Upper lobe of right lung (tissue), 1 donor: ENCODE results near the gene GSK3A. TPM values are rescaled to one million over a fixed set of nuclear protein-coding genes. Genes with fewer than 3 reads are reported as not detected.

Source experiments
- ATAC-seq: fragments of 200-7000 bp; cut with Tn5 transposase; one replicate; pipeline ENCODE4 v1.9.1; 2020; ENCODE audit warnings: mild to moderate bottlenecking, moderate library complexity
- DNase-seq: peaks from one replicate; pipeline ENCODE4 v3.0.0-alpha.2; 2020
- H3K27ac ChIP-seq: fragments of 200-600 bp; one replicate; pipeline ENCODE4 v1.8.0; 2022
- H3K27me3 ChIP-seq: fragments of 200-600 bp; one replicate; pipeline ENCODE4 v1.8.0; 2022; ENCODE audit warnings: mild to moderate bottlenecking
- H3K36me3 ChIP-seq: fragments of 200-600 bp; one replicate; pipeline ENCODE4 v1.8.0; 2022
- H3K4me1 ChIP-seq: fragments of 200-600 bp; one replicate; pipeline ENCODE4 v1.8.0; 2022
- H3K4me3 ChIP-seq: fragments of 200-600 bp; one replicate; pipeline ENCODE4 v1.8.0; 2022; ENCODE audit warnings: mild to moderate bottlenecking
- H3K9me3 ChIP-seq: fragments of 200-600 bp; one replicate; pipeline ENCODE4 v1.8.0; 2022
- intact Hi-C: fragments of 100-400 bp; cut with DNase I; formaldehyde crosslinking; loops from one replicate; pipeline ENCODE4 v1.11.0; 2022
- total RNA-seq: library from RNA; stranded (reverse); fragmentation: NEBNext Ultra II Directional; extraction: Animal tissue kit (Norgen Biotek cat#: 25700); gene quantifications from one replicate; pipeline ENCODE4 v1.2.1, GENCODE V29; 2021
- TF ChIP-seq, protein P1 (sequence below): fragments of 200-600 bp; IDR thresholded peaks from one replicate; pipeline ENCODE4 v1.8.0; 2022; ENCODE audit warnings: antibody characterized with exemption
- donor health status: DM: no; HTN: yes; CAD: no; lungs with severe emphysema.

Gene GSK3A
- total RNA-seq, 1 donor from 2014 or later, result 38.7 TPM

GRCh38 chr19:42229855-42230351 lies 12.5 kb downstream of the GSK3A start:
- peaks cover 74% of the 10 kb centered on the region for H3K36me3 ChIP-seq

GRCh38 chr19:42229301-42229854 lies 13.0 kb downstream of the GSK3A start:
- no peak for ATAC-seq
- TF ChIP-seq, protein P1, sequence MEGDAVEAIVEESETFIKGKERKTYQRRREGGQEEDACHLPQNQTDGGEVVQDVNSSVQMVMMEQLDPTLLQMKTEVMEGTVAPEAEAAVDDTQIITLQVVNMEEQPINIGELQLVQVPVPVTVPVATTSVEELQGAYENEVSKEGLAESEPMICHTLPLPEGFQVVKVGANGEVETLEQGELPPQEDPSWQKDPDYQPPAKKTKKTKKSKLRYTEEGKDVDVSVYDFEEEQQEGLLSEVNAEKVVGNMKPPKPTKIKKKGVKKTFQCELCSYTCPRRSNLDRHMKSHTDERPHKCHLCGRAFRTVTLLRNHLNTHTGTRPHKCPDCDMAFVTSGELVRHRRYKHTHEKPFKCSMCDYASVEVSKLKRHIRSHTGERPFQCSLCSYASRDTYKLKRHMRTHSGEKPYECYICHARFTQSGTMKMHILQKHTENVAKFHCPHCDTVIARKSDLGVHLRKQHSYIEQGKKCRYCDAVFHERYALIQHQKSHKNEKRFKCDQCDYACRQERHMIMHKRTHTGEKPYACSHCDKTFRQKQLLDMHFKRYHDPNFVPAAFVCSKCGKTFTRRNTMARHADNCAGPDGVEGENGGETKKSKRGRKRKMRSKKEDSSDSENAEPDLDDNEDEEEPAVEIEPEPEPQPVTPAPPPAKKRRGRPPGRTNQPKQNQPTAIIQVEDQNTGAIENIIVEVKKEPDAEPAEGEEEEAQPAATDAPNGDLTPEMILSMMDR, result no peak
- Histone ChIP-seq H3K4me3 (no peak overlapping the region), H3K4me1 (no peaks in the 10 kb centered on the region), H3K27me3 (no peaks in the 10 kb centered on the region), H3K9me3 (no peaks in the 10 kb centered on the region), H3K27ac (no peak overlapping the region), H3K36me3 (peaks cover 74% of the 10 kb centered on the region)
- intact Hi-C loops, result no loop called here
- no peak for DNase-seq

More at GRCh38 chr19:42229855-42230351, 12.5 kb downstream of the GSK3A start:
- H3K27ac ChIP-seq, result no peak overlapping the region
- no peaks in the 10 kb centered on the region for H3K4me1 ChIP-seq
- H3K27me3 ChIP-seq, result no peaks in the 10 kb centered on the region
- no peak overlapping the region for H3K4me3 ChIP-seq
- no peaks in the 10 kb centered on the region for H3K9me3 ChIP-seq
- ATAC-seq (no peak), DNase-seq (no peak)
- intact Hi-C loops, result no loop called here
- TF ChIP-seq, protein P1, result no peak

DNA sequence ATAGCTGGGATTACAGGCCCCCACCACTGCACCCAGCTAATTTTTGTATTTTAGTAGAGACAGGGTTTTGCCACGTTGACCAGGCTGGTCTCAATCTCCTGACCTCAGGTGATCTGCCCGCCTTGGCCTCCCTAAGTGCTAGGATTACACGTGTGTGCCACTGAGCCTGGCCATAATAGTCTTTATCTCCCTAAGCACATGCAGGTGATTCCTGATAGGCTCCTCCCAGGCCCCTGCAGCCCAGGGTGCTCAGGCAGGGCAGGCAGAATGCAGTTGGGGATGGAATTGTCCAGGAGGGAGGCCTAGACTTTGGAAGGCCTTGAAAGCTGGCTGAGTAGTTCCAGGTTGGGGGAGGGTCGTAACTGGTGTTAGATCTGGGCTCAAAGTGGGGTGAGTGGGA lies 13.8 kb downstream of the GSK3A start:
- Histone ChIP-seq H3K9me3 (no peaks in the 10 kb centered on the region), H3K27me3 (no peaks in the 10 kb centered on the region), H3K36me3 (peaks cover 70% of the 10 kb centered on the region), H3K4me3 (no peak overlapping the region), H3K27ac (no peak overlapping the region), H3K4me1 (no peaks in the 10 kb centered on the region)
- intact Hi-C loops, result no loop called here
- TF ChIP-seq, protein P1, result no peak
- DNase-seq (no peak), ATAC-seq (no peak)

GRCh38 chr19:42226886-42227285 lies 15.5 kb downstream of the GSK3A start:
- Histone ChIP-seq H3K9me3 (no peaks in the 10 kb centered on the region), H3K27me3 (no peaks in the 10 kb centered on the region), H3K27ac (no peak overlapping the region), H3K36me3 (peaks cover 52% of the 10 kb centered on the region), H3K4me1 (no peaks in the 10 kb centered on the region), H3K4me3 (no peak overlapping the region)
- intact Hi-C loops, result no loop called here
- ATAC-seq, result no peak
- DNase-seq, result no peak
- TF ChIP-seq, protein P1, result no peak

GRCh38 chr19:42225718-42226292 lies 16.6 kb downstream of the GSK3A start:
- DNase-seq (no peak), ATAC-seq (no peak)
- Histone ChIP-seq H3K27me3 (no peaks in the 10 kb centered on the region), H3K4me3 (no peak overlapping the region), H3K4me1 (peaks cover 8% of the 10 kb centered on the region), H3K9me3 (no peaks in the 10 kb centered on the region), H3K27ac (no peak overlapping the region), H3K36me3 (peaks cover 41% of the 10 kb centered on the region)
- intact Hi-C loops, result no loop called here
- TF ChIP-seq, protein P1, result no peak
